PFSK-1 (cell line): ENCODE data around the gene KDM4C.

Source experiments
- FOXP2 ChIP-seq: optimal IDR thresholded peaks from 2 replicates; pipeline ENCODE3; 2011; ENCODE audit warnings: borderline replicate concordance, control low read depth, inconsistent platforms; ENCODE audit not compliant: insufficient read depth; ENCODE audit errors: extremely low read length, extremely low read depth
- POLR2AphosphoS5 ChIP-seq: IDR thresholded peaks from 2 replicates; pipeline ENCODE4 v1.6.1; 2012; ENCODE audit warnings: low read depth, mild to moderate bottlenecking, control low read depth, low read length, moderate library complexity
- REST ChIP-seq, 2 experiments: IDR thresholded peaks; 2 replicates each; pipeline versions ENCODE4 v1.6.1 to v1.8.0; 2011 to 2012; ENCODE audit warnings: low read depth in 2 of 2, low read length in 2 of 2, control low read depth in 1 of 2, inconsistent platforms in 1 of 2, mild to moderate bottlenecking in 1 of 2, moderate library complexity in 1 of 2; ENCODE audit not compliant: insufficient read depth in 1 of 2
- SIN3A ChIP-seq: IDR thresholded peaks from 2 replicates; pipeline ENCODE4 v1.6.1; 2012; ENCODE audit warnings: mild to moderate bottlenecking, low read length, moderate library complexity, borderline replicate concordance; ENCODE audit not compliant: insufficient read depth
- TAF1 ChIP-seq: IDR thresholded peaks from 2 replicates; pipeline ENCODE4 v1.6.1; 2012; ENCODE audit warnings: low read length, control low read depth, borderline replicate concordance; ENCODE audit not compliant: insufficient read depth

- TF ChIP-seq POLR2AphosphoS5 (no peak), REST (IDR thresholded peaks at IDR 0.05; ENCODE audit: insufficient read depth in 1 of 2, low read depth in 2 of 2, low read length in 2 of 2) (no peak), SIN3A (no peak), TAF1 (no peak), FOXP2 (no peak)
Observed at GRCh38 chr9:7055171-7055903, 297.6 kb downstream of the KDM4C start.
